ENCODE measurements around the gene GRK5. TPM values are rescaled to one million over a fixed set of nuclear protein-coding genes. Genes with fewer than 3 reads are reported as not detected.

The GRK5 gene
- 14.7 TPM for total RNA-seq

GRCh38 chr10:119207366-119207666 lies at the start of gene GRK5:
TSS of gene GRK5 (plus strand) at chr10:119207571. CDS start at chr10:119207918, 347 bp downstream.

GRCh38 chr10:119165171-119166117 lies 41.9 kb upstream of the GRK5 start, which contains the start of gene SFXN4:
TSS of gene SFXN4 (minus strand) at chr10:119165714. CDS start at chr10:119165647, 67 bp downstream.

GRCh38 chr10:119178372-119179119 lies 28.8 kb upstream of the GRK5 start, which contains the start of gene PRDX3:
TSS of gene PRDX3 (minus strand) at chr10:119178812. CDS start at chr10:119178790, 22 bp downstream.

Small RNA genes lying within 50 kb of the gene (small RNA-seq; reads per million reads assigned to genes)
- gene MIR4681 (ENCODE audit: low replicate concordance) (not detected), gene RN7SL749P (ENCODE audit: low replicate concordance) (not detected)

Other genes starting within 250 kb of the GRK5 start
- 2.8 TPM for gene NANOS1, start 177.9 kb upstream of the GRK5 start, total RNA-seq
- gene EIF3A, start 126.8 kb upstream of the GRK5 start, total RNA-seq = 102 TPM
- 56.3 TPM for gene DENND10, start 103.5 kb upstream of the GRK5 start, total RNA-seq
- gene SFXN4, start 41.9 kb upstream of the GRK5 start, total RNA-seq = 15.0 TPM
- gene PRDX3, start 28.8 kb upstream of the GRK5 start, total RNA-seq = 84.8 TPM